Colonic mucosa (tissue), 4 donors: ENCODE data around the gene SLC49A3. TPM values are rescaled to one million over a fixed set of nuclear protein-coding genes. Genes with fewer than 3 reads are reported as not detected.

Experiments
- DNase-seq: peaks from one replicate; pipeline ENCODE4 v3.0.0-alpha.2; 2020
- H3K27ac ChIP-seq: fragments of 200-600 bp; one replicate; pipeline ENCODE4 v1.8.0; 2021
- H3K27me3 ChIP-seq: fragments of 200-600 bp; one replicate; pipeline ENCODE4 v1.8.0; 2021
- H3K36me3 ChIP-seq: fragments of 200-600 bp; one replicate; pipeline ENCODE4 v1.8.0; 2021
- H3K4me1 ChIP-seq: fragments of 200-600 bp; one replicate; pipeline ENCODE4 v1.8.0; 2021; ENCODE audit warnings: mild to moderate bottlenecking
- H3K4me3 ChIP-seq: fragments of 200-600 bp; one replicate; pipeline ENCODE4 v1.8.0; 2021
- H3K9ac ChIP-seq, 2 donors: one replicate each; pipeline ENCODE4 v1.7.0; 2013; ENCODE audit warnings: control low read depth in 2 of 2, low read depth in 2 of 2, low read length in 2 of 2
- H3K9me3 ChIP-seq: fragments of 200-600 bp; one replicate; pipeline ENCODE4 v1.8.0; 2021
- intact Hi-C: fragments of 100-400 bp; cut with DNase I; formaldehyde crosslinking; loops from one replicate; pipeline ENCODE4 v1.14.1; 2022
- total RNA-seq, 2 donors: library from RNA; stranded (reverse); fragmentation: NEBNext Ultra II Directional in 1 of 2; extraction: Animal tissue kit (Norgen Biotek cat#: 25700) in 1 of 2; gene quantifications; one replicate each; pipeline ENCODE4 v1.2.1, GENCODE V29; 2021
- TF ChIP-seq, protein P1 (sequence below): fragments of 200-600 bp; IDR thresholded peaks from one replicate; pipeline ENCODE4 v1.8.0; 2022; ENCODE audit warnings: antibody characterized with exemption, mild to moderate bottlenecking
- donor health status: healthy.
- donor health status: DM: no; HTN: no; CAD: no.
- donor health status: DM: no; HTN: no; CAD: no.

The SLC49A3 gene
- total RNA-seq, 2 donors from 2014 or later: 7.1 to 8.4 TPM

DNA sequence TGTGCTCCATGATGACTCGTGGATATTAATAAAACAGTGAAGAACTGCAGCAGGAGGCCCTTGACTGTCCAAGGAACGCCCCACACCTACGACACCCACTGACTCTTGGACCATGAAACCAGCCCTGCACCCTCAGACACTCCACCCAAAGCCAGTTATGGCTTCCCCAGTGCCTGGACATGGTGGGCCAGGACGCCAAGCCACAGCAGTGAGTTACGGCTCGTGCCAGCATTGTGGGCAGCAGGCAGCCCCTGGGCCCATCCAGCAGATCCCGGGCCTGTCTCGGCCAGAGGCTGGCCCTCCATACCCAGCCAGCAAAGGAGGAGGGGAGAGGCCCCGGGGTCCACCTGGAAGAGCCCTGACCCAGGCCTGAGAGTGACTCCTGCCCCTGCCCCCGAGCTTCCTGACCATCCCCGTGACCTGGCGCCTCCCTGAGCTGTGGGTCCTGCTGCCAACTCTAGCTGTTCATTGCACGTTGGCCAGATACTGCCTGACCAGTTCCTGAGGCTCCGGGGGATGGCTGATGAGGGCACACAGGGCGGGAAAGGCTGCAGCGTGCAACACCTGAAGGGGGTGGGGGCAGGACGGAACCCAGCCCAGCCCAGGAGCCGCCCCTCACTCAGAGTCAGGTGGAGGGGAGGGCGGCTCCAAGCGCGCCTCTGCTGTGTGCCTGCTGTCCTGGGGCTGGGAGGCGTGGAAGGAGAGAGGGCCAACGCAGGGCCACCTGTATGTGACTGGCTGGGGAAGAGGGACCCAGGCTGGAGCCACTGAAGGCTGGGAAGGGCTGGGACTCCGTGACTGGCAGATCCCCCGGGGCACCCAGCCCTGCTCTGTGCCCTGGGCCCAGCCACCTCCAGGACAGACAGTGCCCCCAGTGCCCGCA lies 739 bp downstream of the SLC49A3 start:
- Histone ChIP-seq H3K4me3 (peak overlapping the region; percentile 41), H3K27me3 (no peaks in the 10 kb centered on the region), H3K27ac (peak overlapping the region; percentile 74), H3K9ac (peak overlapping the region; percentile 75 to 82), H3K36me3 (no peaks in the 10 kb centered on the region), H3K9me3 (no peaks in the 10 kb centered on the region), H3K4me1 (peaks cover 19% of the 10 kb centered on the region)
- intact Hi-C loops: no loop called here
- TF ChIP-seq, protein P1, sequence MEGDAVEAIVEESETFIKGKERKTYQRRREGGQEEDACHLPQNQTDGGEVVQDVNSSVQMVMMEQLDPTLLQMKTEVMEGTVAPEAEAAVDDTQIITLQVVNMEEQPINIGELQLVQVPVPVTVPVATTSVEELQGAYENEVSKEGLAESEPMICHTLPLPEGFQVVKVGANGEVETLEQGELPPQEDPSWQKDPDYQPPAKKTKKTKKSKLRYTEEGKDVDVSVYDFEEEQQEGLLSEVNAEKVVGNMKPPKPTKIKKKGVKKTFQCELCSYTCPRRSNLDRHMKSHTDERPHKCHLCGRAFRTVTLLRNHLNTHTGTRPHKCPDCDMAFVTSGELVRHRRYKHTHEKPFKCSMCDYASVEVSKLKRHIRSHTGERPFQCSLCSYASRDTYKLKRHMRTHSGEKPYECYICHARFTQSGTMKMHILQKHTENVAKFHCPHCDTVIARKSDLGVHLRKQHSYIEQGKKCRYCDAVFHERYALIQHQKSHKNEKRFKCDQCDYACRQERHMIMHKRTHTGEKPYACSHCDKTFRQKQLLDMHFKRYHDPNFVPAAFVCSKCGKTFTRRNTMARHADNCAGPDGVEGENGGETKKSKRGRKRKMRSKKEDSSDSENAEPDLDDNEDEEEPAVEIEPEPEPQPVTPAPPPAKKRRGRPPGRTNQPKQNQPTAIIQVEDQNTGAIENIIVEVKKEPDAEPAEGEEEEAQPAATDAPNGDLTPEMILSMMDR: no peak
- DNase-seq: no peak

DNA sequence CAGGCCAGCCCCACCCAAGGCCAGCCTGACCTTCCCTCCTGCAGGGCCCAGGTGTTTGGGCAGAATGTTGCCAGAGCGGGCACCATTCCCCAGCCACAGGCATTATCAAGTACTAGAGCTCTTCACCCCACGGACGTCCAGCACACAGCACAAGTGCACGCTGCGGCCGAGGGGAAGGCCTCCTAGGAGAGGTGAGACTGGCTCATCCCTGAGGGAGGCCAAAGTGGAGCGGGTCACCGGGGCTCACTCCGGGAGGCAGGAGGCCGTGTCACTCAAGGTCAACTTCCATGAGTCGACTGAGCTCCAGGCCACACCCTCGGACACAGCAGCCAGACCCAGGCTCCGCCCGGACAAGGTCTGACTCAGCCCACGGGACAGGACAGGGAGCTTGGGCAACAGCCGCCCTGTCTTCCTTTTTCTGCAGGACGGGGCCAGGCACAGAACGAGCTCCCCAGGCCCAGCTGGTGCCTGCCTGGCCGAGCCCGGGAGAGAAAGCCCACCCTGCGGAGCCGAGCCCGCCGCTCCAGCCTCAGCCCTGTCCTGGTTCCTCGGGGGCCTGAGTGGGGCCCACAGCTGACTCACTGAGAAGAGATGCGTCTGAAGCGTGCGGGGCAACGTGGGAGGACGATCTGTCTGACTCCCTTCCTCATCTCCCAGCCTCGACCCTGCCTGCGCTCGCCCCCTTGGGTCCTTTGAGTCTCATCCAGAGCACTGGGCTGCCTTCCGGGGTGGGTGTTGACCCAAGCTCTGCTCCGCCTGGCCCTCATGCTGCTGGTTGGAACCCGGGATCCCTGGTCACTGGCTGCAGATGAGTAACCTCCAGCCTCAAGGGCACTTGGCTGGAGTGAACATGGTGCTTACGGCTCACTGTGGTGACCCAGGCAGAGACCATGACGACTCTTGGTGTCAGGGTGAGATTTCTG lies 1.6 kb downstream of the SLC49A3 start:
- DNase-seq: peak; percentile 92
- peak overlapping the region; percentile 41 for H3K4me3 ChIP-seq
- H3K36me3 ChIP-seq: no peaks in the 10 kb centered on the region
- H3K9ac ChIP-seq: peak overlapping the region in 1 of 2 donors; percentile 38
- TF ChIP-seq, protein P1: no peak
- H3K27me3 ChIP-seq: no peaks in the 10 kb centered on the region
- H3K27ac ChIP-seq: peak overlapping the region; percentile 74
- intact Hi-C loops: no loop called here
- H3K4me1 ChIP-seq: peaks cover 23% of the 10 kb centered on the region
- no peaks in the 10 kb centered on the region for H3K9me3 ChIP-seq

DNA sequence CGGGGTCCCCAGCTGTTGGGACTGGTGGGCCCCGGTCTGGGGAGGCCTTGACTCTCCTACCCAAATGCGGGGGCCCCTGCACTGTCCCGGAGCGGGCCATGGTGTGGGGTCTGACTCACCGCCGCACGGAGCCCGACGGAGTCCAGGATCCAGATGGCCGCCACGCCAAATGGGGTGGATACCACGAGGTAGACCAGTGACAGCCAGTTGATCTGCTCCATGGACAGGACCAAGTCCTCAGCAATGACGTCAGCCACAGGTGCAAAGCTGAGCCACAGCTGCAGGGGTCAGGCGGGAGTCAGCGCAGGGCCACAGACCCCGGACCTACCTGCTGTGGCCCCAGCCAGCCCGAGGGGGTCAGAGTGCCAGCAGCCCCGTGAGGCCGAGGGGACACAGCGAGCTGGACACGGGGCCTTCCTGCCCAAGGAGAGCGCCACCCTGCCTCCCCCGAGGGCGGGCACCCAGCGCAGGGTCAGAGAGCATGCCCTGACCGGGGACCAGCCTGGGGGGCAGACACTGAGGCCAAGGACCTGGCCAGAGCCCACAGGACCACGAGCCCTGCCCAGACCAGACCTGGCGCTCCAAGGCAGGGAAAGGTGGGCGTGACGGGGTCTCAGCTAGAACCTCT lies 2.4 kb downstream of the SLC49A3 start:
- no peak overlapping the region for H3K9ac ChIP-seq
- DNase-seq: no peak
- no peaks in the 10 kb centered on the region for H3K27me3 ChIP-seq
- peak overlapping the region; percentile 74 for H3K27ac ChIP-seq
- no peaks in the 10 kb centered on the region for H3K9me3 ChIP-seq
- H3K4me1 ChIP-seq: peaks cover 23% of the 10 kb centered on the region
- TF ChIP-seq, protein P1: no peak
- no peaks in the 10 kb centered on the region for H3K36me3 ChIP-seq
- no peak overlapping the region for H3K4me3 ChIP-seq
- intact Hi-C loops: no loop called here

DNA sequence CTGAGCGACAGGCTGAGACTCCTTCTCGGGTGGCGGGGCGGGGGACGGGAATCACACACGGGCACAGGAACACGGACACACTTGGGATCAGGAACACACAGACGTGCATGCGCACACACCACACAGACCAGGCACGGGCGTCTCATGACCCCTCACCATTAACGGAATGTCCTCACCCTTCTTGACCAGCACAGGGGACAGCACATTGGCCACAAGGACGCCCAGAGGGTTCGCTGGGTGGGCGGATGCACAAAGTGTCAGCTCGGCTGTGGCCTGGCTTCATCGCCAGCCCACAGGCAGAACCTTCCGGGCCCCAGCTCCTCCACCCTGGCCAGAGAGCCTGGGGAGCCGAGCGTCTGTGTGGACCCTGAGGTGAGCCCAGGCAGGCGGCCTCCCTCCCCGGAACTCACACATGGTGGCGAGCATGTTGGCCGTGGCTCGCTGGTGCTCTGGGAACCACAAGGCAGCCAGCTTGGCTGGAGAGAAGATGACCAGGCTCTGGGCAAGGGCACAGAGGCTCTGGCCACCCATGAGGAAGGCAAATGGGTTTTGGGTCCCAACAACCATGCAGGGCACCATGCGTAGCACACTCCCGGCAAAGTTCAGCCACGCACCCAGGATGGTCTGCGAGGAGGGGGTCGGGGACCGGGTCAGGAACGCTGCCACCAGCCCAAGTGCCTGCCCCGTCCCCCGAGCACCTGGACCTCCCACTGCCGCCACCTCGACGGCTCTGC lies 3.1 kb downstream of the SLC49A3 start:
- Histone ChIP-seq H3K27me3 (no peaks in the 10 kb centered on the region), H3K36me3 (no peaks in the 10 kb centered on the region), H3K27ac (no peak overlapping the region), H3K9ac (no peak overlapping the region), H3K4me1 (peaks cover 23% of the 10 kb centered on the region), H3K4me3 (no peak overlapping the region), H3K9me3 (no peaks in the 10 kb centered on the region)
- no peak for DNase-seq
- TF ChIP-seq, protein P1: no peak
- intact Hi-C loops: no loop called here
